Measurements from ENCODE around the gene SLC6A17.

Gene SLC6A17

DNA sequence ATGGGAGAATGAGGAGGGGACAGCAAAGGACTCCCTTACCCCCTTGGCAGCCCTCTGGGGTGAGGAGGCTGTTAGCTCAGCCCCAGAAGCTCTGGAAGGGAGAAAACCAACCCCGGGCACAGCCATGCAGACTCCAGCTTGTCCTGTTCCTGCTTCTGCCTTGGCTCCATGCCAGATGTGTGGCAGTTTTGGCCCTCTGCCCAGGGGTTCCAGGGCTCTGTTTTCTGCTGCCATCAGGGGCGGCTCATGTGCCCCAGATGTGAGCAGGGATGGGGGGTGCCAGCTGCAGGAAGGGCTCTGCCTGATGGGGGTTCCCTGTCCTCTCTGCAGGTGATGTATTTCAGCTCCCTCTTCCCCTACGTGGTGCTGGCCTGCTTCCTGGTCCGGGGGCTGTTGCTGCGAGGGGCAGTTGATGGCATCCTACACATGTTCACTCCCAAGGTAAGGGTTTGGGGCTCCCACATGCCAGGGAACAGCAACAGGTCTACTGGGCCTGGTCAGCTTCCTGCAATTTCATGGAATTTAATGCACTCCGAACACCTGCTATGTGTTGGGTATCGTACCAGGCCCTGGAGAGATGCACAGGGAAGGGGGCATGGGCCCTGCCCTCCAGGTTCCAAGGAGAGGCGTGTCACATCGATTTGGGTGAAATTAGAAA, 26.1 kb downstream of the SLC6A17 start:
- Histone ChIP-seq H3K4me3 (ENCODE audit: low read length) (no peak overlapping the region), H3K9ac (ENCODE audit: low read length) (no peak overlapping the region), H3K9me3 (ENCODE audit: insufficient read depth, low read length) (no peaks in the 10 kb centered on the region), H3K4me2 (ENCODE audit: low read length) (no peak overlapping the region), H3K36me3 (replicated peaks; ENCODE audit: low read depth, low read length) (no peaks in the 10 kb centered on the region), H3K27ac (ENCODE audit: low read length) (no peak overlapping the region), H3K79me2 (ENCODE audit: low read length) (no peaks in the 10 kb centered on the region), H3K4me1 (ENCODE audit: low read length) (no peaks in the 10 kb centered on the region), H2AFZ (ENCODE audit: low read depth, low read length) (no peak overlapping the region), H4K20me1 (ENCODE audit: insufficient read depth, low read length) (no peaks in the 10 kb centered on the region), H3K27me3 (ENCODE audit: low read depth, low read length) (no peaks in the 10 kb centered on the region)
- TF ChIP-seq, protein P1, sequence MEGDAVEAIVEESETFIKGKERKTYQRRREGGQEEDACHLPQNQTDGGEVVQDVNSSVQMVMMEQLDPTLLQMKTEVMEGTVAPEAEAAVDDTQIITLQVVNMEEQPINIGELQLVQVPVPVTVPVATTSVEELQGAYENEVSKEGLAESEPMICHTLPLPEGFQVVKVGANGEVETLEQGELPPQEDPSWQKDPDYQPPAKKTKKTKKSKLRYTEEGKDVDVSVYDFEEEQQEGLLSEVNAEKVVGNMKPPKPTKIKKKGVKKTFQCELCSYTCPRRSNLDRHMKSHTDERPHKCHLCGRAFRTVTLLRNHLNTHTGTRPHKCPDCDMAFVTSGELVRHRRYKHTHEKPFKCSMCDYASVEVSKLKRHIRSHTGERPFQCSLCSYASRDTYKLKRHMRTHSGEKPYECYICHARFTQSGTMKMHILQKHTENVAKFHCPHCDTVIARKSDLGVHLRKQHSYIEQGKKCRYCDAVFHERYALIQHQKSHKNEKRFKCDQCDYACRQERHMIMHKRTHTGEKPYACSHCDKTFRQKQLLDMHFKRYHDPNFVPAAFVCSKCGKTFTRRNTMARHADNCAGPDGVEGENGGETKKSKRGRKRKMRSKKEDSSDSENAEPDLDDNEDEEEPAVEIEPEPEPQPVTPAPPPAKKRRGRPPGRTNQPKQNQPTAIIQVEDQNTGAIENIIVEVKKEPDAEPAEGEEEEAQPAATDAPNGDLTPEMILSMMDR (IDR thresholded peaks at IDR 0.05; ENCODE audit: low read depth, low read length): no peak
- TF ChIP-seq EZH2phosphoT487 (IDR thresholded peaks at IDR 0.05; ENCODE audit: low read depth): no peak

DNA sequence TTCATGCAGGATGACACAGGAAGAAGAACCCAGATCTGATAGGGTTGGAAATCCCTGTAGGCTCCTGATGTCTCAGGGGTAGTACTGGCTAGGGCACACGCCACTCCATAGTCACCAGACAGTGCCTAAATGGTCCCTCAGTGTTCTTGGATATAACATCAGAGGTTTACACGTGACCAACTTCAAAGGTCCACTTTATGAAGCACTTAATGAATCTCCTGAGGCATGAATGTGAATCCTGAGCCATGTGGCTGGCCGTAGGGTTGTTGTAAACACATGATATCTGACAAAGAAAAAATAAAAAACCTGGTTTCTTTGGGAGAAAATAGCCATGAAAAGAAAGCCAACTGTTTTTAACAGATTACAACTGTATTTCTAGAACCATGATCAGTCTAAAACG, 27.5 kb downstream of the SLC6A17 start:
- Histone ChIP-seq H3K9ac (ENCODE audit: low read length) (no peak overlapping the region), H3K4me1 (ENCODE audit: low read length) (no peaks in the 10 kb centered on the region), H3K4me2 (ENCODE audit: low read length) (no peak overlapping the region), H4K20me1 (ENCODE audit: insufficient read depth, low read length) (no peaks in the 10 kb centered on the region), H3K27me3 (ENCODE audit: low read depth, low read length) (no peaks in the 10 kb centered on the region), H2AFZ (ENCODE audit: low read depth, low read length) (no peak overlapping the region), H3K27ac (ENCODE audit: low read length) (no peak overlapping the region), H3K4me3 (ENCODE audit: low read length) (no peak overlapping the region), H3K36me3 (replicated peaks; ENCODE audit: low read depth, low read length) (no peaks in the 10 kb centered on the region), H3K79me2 (ENCODE audit: low read length) (no peaks in the 10 kb centered on the region), H3K9me3 (ENCODE audit: insufficient read depth, low read length) (no peaks in the 10 kb centered on the region)
- TF ChIP-seq, protein P1 (IDR thresholded peaks at IDR 0.05; ENCODE audit: low read depth, low read length): no peak
- TF ChIP-seq EZH2phosphoT487 (IDR thresholded peaks at IDR 0.05; ENCODE audit: low read depth): no peak

DNA sequence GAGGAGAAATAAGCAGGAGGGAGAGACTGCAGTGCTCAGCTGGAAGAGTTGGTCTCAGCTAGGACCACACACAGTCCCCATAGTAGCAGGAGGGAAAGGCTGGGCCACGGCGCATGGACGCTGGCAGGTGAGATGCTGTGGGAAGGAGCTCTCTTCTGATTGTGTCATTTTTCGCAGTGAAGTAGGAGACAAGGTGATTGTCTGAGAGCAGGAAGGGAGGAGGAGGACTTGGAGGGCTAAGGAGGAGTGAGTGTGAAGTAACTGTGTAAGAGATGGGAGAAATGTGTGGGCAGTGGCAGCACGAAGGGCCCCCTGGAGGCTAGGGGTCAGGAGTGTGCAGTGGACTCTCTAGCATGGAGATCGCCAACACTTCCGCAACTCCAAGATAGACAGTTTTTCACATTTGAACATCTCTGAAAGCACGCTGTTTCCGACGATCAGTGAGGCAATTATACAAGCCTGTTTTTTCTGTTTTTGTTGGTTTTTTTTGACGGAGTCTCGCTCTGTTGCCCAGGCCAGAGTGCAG, 33.4 kb downstream of the SLC6A17 start:
- H3K36me3 ChIP-seq (replicated peaks; ENCODE audit: low read depth, low read length): no peaks in the 10 kb centered on the region
- no peaks in the 10 kb centered on the region for H3K9me3 ChIP-seq (ENCODE audit: insufficient read depth, low read length)
- no peak overlapping the region for H2AFZ ChIP-seq (ENCODE audit: low read depth, low read length)
- TF ChIP-seq EZH2phosphoT487 (IDR thresholded peaks at IDR 0.05; ENCODE audit: low read depth): no peak
- TF ChIP-seq, protein P1 (IDR thresholded peaks at IDR 0.05; ENCODE audit: low read depth, low read length): no peak
- H3K4me1 ChIP-seq (ENCODE audit: low read length): no peaks in the 10 kb centered on the region
- H3K27ac ChIP-seq (ENCODE audit: low read length): no peak overlapping the region
- no peaks in the 10 kb centered on the region for H3K79me2 ChIP-seq (ENCODE audit: low read length)
- no peaks in the 10 kb centered on the region for H4K20me1 ChIP-seq (ENCODE audit: insufficient read depth, low read length)
- H3K4me2 ChIP-seq (ENCODE audit: low read length): no peak overlapping the region
- no peak overlapping the region for H3K9ac ChIP-seq (ENCODE audit: low read length)
- no peaks in the 10 kb centered on the region for H3K27me3 ChIP-seq (ENCODE audit: low read depth, low read length)
- no peak overlapping the region for H3K4me3 ChIP-seq (ENCODE audit: low read length)

DNA sequence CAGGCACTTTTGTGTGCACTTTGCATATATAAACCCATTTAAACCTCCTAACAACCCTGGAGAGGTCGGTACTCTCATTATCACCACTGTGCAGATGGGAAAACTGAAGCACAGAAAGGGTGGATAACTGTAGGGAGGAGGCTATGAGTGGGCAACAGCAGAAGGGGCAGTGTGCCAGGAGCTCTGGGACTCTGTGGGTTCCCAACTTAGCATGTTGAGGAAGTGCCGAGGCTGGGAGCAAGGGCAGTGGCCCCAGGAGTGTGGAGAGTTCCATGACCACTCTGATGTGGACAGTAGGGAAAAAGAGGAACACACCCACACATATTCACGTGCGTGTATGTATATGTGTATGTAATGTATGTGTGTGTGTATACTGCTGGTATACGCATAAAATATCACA, 34.2 kb downstream of the SLC6A17 start:
- H3K4me2 ChIP-seq (ENCODE audit: low read length): no peak overlapping the region
- no peak overlapping the region for H3K4me3 ChIP-seq (ENCODE audit: low read length)
- H3K36me3 ChIP-seq (replicated peaks; ENCODE audit: low read depth, low read length): no peaks in the 10 kb centered on the region
- no peaks in the 10 kb centered on the region for H3K27me3 ChIP-seq (ENCODE audit: low read depth, low read length)
- no peak for TF ChIP-seq EZH2phosphoT487 (IDR thresholded peaks at IDR 0.05; ENCODE audit: low read depth)
- TF ChIP-seq, protein P1 (IDR thresholded peaks at IDR 0.05; ENCODE audit: low read depth, low read length): no peak
- H3K79me2 ChIP-seq (ENCODE audit: low read length): no peaks in the 10 kb centered on the region
- no peaks in the 10 kb centered on the region for H3K9me3 ChIP-seq (ENCODE audit: insufficient read depth, low read length)
- no peak overlapping the region for H3K27ac ChIP-seq (ENCODE audit: low read length)
- H4K20me1 ChIP-seq (ENCODE audit: insufficient read depth, low read length): no peaks in the 10 kb centered on the region
- no peak overlapping the region for H3K9ac ChIP-seq (ENCODE audit: low read length)
- H3K4me1 ChIP-seq (ENCODE audit: low read length): no peaks in the 10 kb centered on the region
- H2AFZ ChIP-seq (ENCODE audit: low read depth, low read length): no peak overlapping the region
